Ishikawa (cell line): ENCODE data around the gene SH3PXD2A.

ENCODE experiments used
- CEBPB ChIP-seq: IDR thresholded peaks from 2 replicates; pipeline ENCODE4 v1.6.1; 2012
- CREB1 ChIP-seq: IDR thresholded peaks from 2 replicates; pipeline ENCODE4 v1.6.1; 2012; ENCODE audit warnings: low read depth
- EGR1 ChIP-seq: IDR thresholded peaks from 2 replicates; pipeline ENCODE4 v1.6.1; 2012
- EP300 ChIP-seq: IDR thresholded peaks from 2 replicates; pipeline ENCODE4 v1.6.1; 2012; ENCODE audit warnings: borderline replicate concordance
- FOXM1 ChIP-seq: IDR thresholded peaks from 2 replicates; pipeline ENCODE4 v1.6.1; 2012; ENCODE audit warnings: low read depth, borderline replicate concordance
- MAX ChIP-seq: IDR thresholded peaks from 2 replicates; pipeline ENCODE4 v1.6.1; 2012
- NFIC ChIP-seq: IDR thresholded peaks from 2 replicates; pipeline ENCODE4 v1.6.1; 2012
- RAD21 ChIP-seq: IDR thresholded peaks from 2 replicates; pipeline ENCODE4 v1.6.1; 2012; ENCODE audit warnings: low read depth
- REST ChIP-seq: IDR thresholded peaks from 2 replicates; pipeline ENCODE4 v1.6.1; 2012; ENCODE audit warnings: low read depth, mild to moderate bottlenecking
- TAF1 ChIP-seq: IDR thresholded peaks from 2 replicates; pipeline ENCODE4 v1.6.1; 2012; ENCODE audit warnings: low read depth, mild to moderate bottlenecking
- TEAD4 ChIP-seq: IDR thresholded peaks from 2 replicates; pipeline ENCODE4 v1.6.1; 2012
- USF1 ChIP-seq: IDR thresholded peaks from 2 replicates; pipeline ENCODE4 v1.6.1; 2012
- YY1 ChIP-seq: IDR thresholded peaks from 2 replicates; pipeline ENCODE4 v1.6.1; 2012; ENCODE audit warnings: low read depth

GRCh38 chr10:103590744-103591291, 264.6 kb downstream of the SH3PXD2A start:
- no peak for TF ChIP-seq REST
- TF ChIP-seq MAX = no peak
- no peak for TF ChIP-seq NFIC
- TF ChIP-seq TEAD4 = no peak
- no peak for TF ChIP-seq EP300
- no peak for TF ChIP-seq RAD21
- no peak for TF ChIP-seq USF1
- TF ChIP-seq TAF1 = no peak
- TF ChIP-seq CREB1 = no peak
- no peak for TF ChIP-seq FOXM1
- TF ChIP-seq YY1 = no peak
- TF ChIP-seq EGR1 = no peak
- no peak for TF ChIP-seq CEBPB
